ENCODE measurements around the gene PMFBP1.

Gene PMFBP1

GRCh38 chr16:72112452-72112792, 59.5 kb downstream of the PMFBP1 start:
- TF ChIP-seq GATA1 (IDR thresholded peaks at IDR 0.05; ENCODE audit: low read depth, low read length) (no peak), POLR2A (IDR thresholded peaks at IDR 0.05; ENCODE audit: low read length) (no peak)
- no peak for DNase-seq

DNA sequence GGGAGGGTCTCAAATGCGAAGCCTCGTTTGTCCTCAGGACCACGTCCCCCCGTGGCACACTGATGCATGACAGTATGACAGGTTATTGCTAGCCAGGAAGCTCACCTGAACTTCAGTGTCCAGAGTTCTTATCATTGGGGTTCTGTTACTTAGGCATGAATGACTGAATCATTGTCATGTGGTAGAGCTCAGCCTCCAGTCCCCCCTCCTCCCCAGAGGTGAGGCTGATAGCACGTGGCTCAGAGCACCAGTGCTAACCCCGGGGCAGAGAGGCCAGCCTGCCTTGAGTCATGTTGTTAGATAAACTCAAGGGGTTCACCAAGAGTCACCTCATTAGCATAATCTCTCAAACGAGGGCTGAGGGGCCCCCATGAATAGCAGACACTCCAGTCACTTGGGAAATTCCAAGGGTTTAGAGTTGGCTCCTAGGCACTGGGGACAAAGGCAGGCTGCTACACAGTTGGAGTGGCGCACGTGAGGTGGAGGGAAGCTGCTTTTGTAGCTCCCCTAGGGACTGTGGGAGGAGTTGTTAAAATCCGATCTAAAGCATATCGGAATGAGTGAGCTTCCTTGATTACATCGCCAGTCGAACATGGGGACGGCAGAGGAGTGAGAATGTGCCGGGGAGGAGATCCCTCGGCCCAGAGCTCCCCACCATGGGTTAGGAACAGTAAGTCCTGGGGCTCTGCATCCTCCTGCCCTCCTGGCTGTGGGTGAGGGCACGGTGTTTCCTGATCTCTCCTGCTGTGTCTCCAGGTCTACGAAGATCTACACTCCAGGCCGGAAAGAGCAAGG, 60.1 kb downstream of the PMFBP1 start:
- peak; percentile 22 to 44 for DNase-seq
- TF ChIP-seq POLR2A (IDR thresholded peaks at IDR 0.05; ENCODE audit: low read length) = no peak
- TF ChIP-seq GATA1 (IDR thresholded peaks at IDR 0.05; ENCODE audit: low read depth, low read length) = no peak

DNA sequence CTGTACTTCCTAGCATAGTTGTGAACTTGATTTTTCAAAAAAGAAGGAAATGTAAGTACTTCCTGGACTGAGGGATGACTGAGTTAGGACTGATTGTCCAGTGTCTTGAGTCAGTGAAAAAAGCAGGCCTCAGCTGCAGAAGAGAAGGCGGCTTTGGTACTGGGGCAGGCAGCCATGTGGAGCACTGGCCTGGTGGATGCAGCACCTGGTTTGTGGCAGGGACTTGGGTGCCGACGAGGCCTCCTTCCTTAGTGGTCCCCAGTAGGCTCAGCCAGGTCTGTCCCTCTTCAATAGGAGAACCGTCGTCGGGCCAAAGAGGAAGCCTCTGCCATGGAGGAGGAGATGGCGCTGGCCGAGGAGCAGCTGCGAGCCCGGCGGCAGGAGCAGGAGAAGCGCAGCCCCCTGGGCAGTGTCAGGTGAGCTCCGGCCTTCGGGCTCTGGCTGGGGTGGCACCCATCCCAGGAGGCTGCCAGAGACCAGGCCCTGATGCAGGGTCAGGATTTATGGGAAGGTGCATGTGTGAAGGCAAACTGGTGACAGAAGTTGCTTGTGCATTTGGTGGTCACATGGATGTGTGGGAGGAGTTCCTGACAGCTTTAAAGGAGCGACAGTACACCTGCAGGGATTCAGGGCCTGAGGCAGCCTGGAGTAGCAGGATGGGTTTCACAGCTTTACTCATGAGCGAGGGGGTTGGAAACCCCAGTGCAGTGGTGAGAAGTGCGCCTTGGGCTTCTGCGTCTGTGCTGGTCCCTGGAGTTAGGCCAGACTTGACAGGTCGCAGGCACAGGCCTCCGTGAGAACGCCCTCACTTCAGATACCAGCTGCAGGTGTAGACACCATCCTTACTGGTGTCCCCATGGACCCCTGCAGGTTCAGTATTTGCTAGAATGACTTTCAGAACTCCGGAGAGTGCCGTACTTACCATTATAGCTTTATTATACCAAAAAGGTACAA, 61.0 kb downstream of the PMFBP1 start:
- TF ChIP-seq GATA1 (IDR thresholded peaks at IDR 0.05; ENCODE audit: low read depth, low read length) (no peak), POLR2A (IDR thresholded peaks at IDR 0.05; ENCODE audit: low read length) (no peak)
- no peak for DNase-seq

DNA sequence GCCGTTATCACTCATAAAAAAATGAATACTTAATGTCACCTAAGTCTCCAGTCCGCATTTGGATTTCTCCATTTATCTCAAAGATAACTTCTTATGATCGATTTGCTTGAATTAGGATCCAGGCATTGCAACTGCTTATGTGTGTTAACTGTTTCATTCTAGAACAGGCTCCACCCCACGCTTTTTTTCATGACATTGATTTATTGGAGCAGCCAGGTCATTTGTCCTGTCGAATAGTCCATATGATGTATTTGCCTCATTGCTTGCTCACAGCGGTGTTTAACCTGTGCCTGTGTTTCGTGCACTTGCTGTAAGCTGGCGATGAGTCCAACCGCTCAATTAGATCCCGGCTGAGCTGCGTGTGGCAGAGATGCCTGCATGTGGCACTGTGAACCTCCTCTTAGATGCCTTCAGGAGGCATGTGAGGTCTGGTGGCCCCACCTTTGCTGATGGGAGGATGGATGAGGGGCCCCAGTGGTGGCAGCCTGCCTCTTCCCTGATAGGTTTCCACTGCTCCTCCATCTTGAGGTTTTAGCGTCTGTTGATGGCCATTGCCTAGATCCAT, 61.9 kb downstream of the PMFBP1 start:
- TF ChIP-seq GATA1 (IDR thresholded peaks at IDR 0.05; ENCODE audit: low read depth, low read length) = no peak
- no peak for TF ChIP-seq POLR2A (IDR thresholded peaks at IDR 0.05; ENCODE audit: low read length)
- DNase-seq = no peak

- TF ChIP-seq GATA1 (IDR thresholded peaks at IDR 0.05; ENCODE audit: low read depth, low read length) (no peak), POLR2A (IDR thresholded peaks at IDR 0.05; ENCODE audit: low read length) (no peak)
- no peak for DNase-seq
These were observed 62.7 kb downstream of the PMFBP1 start for GRCh38 chr16:72109300-72109699.

DNA sequence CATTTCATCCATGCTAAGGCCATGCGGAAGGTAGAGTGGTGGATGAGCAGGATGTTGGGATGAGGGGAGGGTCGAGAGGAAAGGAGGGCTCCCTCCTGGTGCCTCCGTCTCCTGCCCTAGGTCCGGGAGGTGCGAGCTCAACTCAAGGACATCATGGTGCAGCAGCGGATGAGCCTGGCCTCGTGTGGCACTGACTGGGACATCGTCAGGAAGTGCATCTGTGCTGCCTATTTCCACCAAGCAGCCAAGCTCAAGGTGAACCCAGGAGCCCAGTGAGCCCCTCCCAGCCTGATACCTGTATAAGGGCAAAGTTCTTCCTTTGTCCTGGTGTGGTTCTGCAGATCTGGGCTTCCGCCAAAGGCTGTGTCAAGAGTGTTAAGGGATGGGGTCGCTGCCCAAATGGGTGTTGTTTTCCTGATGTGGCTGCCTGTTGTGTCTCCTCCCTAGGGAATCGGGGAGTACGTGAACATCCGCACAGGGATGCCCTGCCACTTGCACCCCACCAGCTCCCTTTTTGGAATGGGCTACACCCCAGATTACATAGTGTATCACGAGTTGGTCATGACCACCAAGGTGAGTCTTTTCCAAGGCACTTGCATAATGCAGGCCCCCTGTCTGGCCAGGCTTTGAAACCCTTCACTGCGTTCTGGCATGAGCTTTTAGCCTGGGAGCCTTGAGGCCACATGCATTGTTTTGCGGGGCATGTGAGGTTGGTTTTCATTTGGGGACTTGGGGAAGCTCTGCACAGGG, 63.4 kb downstream of the PMFBP1 start:
- no peak for DNase-seq
- TF ChIP-seq GATA1 (IDR thresholded peaks at IDR 0.05; ENCODE audit: low read depth, low read length) (no peak), POLR2A (IDR thresholded peaks at IDR 0.05; ENCODE audit: low read length) (no peak)

- no peak for TF ChIP-seq POLR2A (IDR thresholded peaks at IDR 0.05; ENCODE audit: low read length)
- TF ChIP-seq GATA1 (IDR thresholded peaks at IDR 0.05; ENCODE audit: low read depth, low read length) = no peak
- DNase-seq = no peak
These were observed 64.6 kb downstream of the PMFBP1 start for GRCh38 chr16:72107371-72107770.

- DNase-seq = no peak
- TF ChIP-seq GATA1 (IDR thresholded peaks at IDR 0.05; ENCODE audit: low read depth, low read length) (no peak), POLR2A (IDR thresholded peaks at IDR 0.05; ENCODE audit: low read length) (no peak)
These were observed 66.0 kb downstream of the PMFBP1 start for GRCh38 chr16:72105978-72106377.

- no peak for DNase-seq
- TF ChIP-seq POLR2A (IDR thresholded peaks at IDR 0.05; ENCODE audit: low read length) (no peak), GATA1 (IDR thresholded peaks at IDR 0.05; ENCODE audit: low read depth, low read length) (no peak)
These were observed 67.0 kb downstream of the PMFBP1 start for GRCh38 chr16:72104905-72105304.

- DNase-seq = no peak
- TF ChIP-seq POLR2A (IDR thresholded peaks at IDR 0.05; ENCODE audit: low read length) (no peak), GATA1 (IDR thresholded peaks at IDR 0.05; ENCODE audit: low read depth, low read length) (no peak)
These were observed 70.8 kb downstream of the PMFBP1 start for GRCh38 chr16:72101195-72101594.

DNA sequence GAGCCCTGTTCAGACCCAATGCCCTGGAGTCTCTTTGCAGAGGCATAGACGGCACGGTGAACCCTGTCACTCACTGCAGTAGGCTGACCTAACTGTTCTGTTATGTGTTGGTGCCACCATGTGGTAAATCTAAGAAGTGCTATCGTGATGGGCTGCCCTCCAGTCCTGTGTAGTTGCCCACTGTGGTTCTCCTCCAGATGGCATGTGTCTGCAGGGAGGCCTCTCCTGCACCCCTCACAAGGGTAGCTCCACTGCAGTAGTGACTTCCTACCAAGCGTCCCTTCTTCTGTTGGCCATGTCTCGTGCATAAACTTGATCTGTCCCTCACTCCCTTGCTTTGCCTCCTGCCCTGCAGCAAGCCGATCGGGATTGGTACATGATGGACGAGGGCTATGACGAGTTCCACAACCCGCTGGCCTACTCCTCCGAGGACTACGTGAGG, 72.6 kb downstream of the PMFBP1 start:
- DNase-seq = peak; percentile 72 to 83
- TF ChIP-seq GATA1 (IDR thresholded peaks at IDR 0.05; ENCODE audit: low read depth, low read length) (no peak), POLR2A (IDR thresholded peaks at IDR 0.05; ENCODE audit: low read length) (no peak)

GRCh38 chr16:72098936-72099335, 73.0 kb downstream of the PMFBP1 start:
- no peak for TF ChIP-seq POLR2A (IDR thresholded peaks at IDR 0.05; ENCODE audit: low read length)
- TF ChIP-seq GATA1 (IDR thresholded peaks at IDR 0.05; ENCODE audit: low read depth, low read length) = no peak

GRCh38 chr16:72094266-72094610, 77.7 kb downstream of the PMFBP1 start:
- TF ChIP-seq POLR2A (IDR thresholded peaks at IDR 0.05; ENCODE audit: low read length) (no peak), GATA1 (IDR thresholded peaks at IDR 0.05; ENCODE audit: low read depth, low read length) (no peak)
- DNase-seq = peak; percentile 70 to 81

More at GRCh38 chr16:72098936-72099335, 73.0 kb downstream of the PMFBP1 start:
- no peak for DNase-seq

All from erythroblast (primary cell).